ENCODE results near the gene NPBWR2.

DNA sequence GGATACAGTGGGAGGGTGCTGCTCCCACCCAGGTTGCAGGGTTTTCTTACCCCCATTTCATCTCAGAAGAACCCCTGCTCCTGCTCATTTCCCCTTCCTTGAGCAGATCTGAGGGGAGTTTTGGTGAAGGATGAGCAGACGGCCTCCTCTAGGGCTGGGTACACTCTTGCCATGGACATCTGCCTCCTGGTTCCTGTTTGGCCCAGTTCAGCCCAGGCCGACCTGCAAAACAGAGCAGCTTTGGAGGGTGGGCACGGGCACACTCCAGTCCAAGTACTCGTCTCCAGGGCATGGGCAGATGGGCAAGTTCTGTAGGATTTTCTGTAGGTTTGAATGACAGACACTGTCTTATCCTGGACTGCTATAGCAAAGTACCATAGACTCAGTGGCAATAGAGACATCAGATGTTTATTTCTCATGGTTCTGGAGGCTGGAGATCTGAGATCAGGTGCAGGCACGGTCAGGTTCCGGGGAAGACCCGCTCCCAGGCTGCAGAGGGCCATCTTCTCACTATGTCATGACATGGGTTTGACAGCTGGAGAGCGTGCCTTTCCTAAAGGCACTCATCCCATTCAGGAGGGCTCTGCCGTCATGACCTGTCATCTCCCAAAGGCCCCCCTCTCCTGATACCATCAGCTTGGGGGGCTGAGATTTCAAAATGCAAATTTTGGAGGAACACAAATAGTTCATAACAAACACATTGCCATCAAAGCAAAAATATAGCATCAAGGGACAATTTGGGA is 6.2 kb downstream of the NPBWR2 start:
- TF ChIP-seq EZH2 (IDR thresholded peaks at IDR 0.05; ENCODE audit: borderline replicate concordance, insufficient read depth, low read length, poor library complexity, severe bottlenecking) = no peak
- no peak for TF ChIP-seq TAF1 (IDR thresholded peaks at IDR 0.05; ENCODE audit: low read depth)
- no peak for TF ChIP-seq SMC3 (conservative IDR thresholded peaks at IDR 0.05; ENCODE audit: poor library complexity)
- TF ChIP-seq, protein P1, sequence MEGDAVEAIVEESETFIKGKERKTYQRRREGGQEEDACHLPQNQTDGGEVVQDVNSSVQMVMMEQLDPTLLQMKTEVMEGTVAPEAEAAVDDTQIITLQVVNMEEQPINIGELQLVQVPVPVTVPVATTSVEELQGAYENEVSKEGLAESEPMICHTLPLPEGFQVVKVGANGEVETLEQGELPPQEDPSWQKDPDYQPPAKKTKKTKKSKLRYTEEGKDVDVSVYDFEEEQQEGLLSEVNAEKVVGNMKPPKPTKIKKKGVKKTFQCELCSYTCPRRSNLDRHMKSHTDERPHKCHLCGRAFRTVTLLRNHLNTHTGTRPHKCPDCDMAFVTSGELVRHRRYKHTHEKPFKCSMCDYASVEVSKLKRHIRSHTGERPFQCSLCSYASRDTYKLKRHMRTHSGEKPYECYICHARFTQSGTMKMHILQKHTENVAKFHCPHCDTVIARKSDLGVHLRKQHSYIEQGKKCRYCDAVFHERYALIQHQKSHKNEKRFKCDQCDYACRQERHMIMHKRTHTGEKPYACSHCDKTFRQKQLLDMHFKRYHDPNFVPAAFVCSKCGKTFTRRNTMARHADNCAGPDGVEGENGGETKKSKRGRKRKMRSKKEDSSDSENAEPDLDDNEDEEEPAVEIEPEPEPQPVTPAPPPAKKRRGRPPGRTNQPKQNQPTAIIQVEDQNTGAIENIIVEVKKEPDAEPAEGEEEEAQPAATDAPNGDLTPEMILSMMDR (IDR thresholded peaks at IDR 0.05; ENCODE audit: poor library complexity, severe bottlenecking) = no peak

Measured in neural cell (in vitro differentiated cells).